Tibial nerve (tissue), 4 donors: ENCODE data around the gene NFE2L1. TPM values are rescaled to one million over a fixed set of nuclear protein-coding genes. Genes with fewer than 3 reads are reported as not detected.

Experiments
- DNase-seq, 2 donors: peaks; one replicate each; pipeline ENCODE4 v3.0.0-alpha.2; 2019; ENCODE audit warnings: low spot score in 2 of 2
- H3K27ac ChIP-seq, 4 donors: fragments of 200-600 bp; sonication (generic) in 3 of 4; one replicate each; pipeline ENCODE4 v1.5.1; 2017 to 2019; ENCODE audit warnings: mild to moderate bottlenecking in 1 of 4
- H3K27me3 ChIP-seq, 2 donors: fragments of 200-600 bp; sonication (generic) in 1 of 2; one replicate each; pipeline versions ENCODE4 v1.5.1 to v1.6.0; 2017 to 2019
- H3K36me3 ChIP-seq, 3 donors: fragments of 200-600 bp; sonication (generic); one replicate each; pipeline ENCODE4 v1.5.1; 2018 to 2019
- H3K4me1 ChIP-seq, 4 donors: fragments of 200-600 bp; sonication (generic) in 3 of 4; one replicate each; pipeline ENCODE4 v1.5.1; 2017 to 2019
- H3K4me3 ChIP-seq, 4 donors: fragments of 200-600 bp; sonication (generic) in 3 of 4; one replicate each; pipeline ENCODE4 v1.5.1; 2017 to 2019; ENCODE audit warnings: mild to moderate bottlenecking in 1 of 4, moderate library complexity in 1 of 4
- H3K9me3 ChIP-seq, 4 donors: fragments of 200-600 bp; sonication (generic) in 3 of 4; one replicate each; pipeline ENCODE4 v1.5.1; 2017 to 2019
- EP300 ChIP-seq, 2 donors: sonication (generic); formaldehyde crosslinking; IDR thresholded peaks; one replicate each; pipeline ENCODE4 v1.6.1; 2017; ENCODE audit warnings: antibody characterized with exemption in 2 of 2, mild to moderate bottlenecking in 1 of 2
- POLR2A ChIP-seq, 2 donors: fragments of 450-650 bp; IDR thresholded peaks; one replicate each; pipeline ENCODE4 v1.6.1; 2017; ENCODE audit warnings: antibody characterized with exemption in 2 of 2, mild to moderate bottlenecking in 2 of 2, moderate library complexity in 2 of 2
- WGBS, 2 donors: methylation state at CpG; one replicate each; pipeline ENCODE4 v1.1.5; 2018; 5-methylcytosine and 5-hydroxymethylcytosine counted together
- small RNA-seq: library from RNA; depleted of rRNA; stranded (forward); fragments of <200 nt; gene quantifications from one replicate; pipeline ENCODE3, GENCODE V24; 2016
- total RNA-seq, 4 donors: library from RNA; depleted of rRNA; stranded (reverse); fragments of >200 nt; gene quantifications; one replicate each; pipeline ENCODE4 v1.1.0, GENCODE V29; 2016
- TF ChIP-seq, protein P1 (sequence below), 5 experiments: fragments of 200-600 bp in 3 of 5; fragments of 450-650 bp in 2 of 5; sonication (generic) in 3 of 5; IDR thresholded peaks; one replicate each; pipeline ENCODE4 v1.5.1; 2016 to 2019; ENCODE audit warnings: antibody characterized with exemption in 5 of 5, mild to moderate bottlenecking in 3 of 5, moderate library complexity in 2 of 5

NFE2L1 gene
- total RNA-seq, 4 donors from 2014 or later = 216 to 327 (median 255) TPM

GRCh38 chr17:48104440-48104839, 56.3 kb downstream of the NFE2L1 start:
- TF ChIP-seq POLR2A (IDR thresholded peaks at IDR 0.05) (no peak), EP300 (IDR thresholded peaks at IDR 0.05) (no peak)
- TF ChIP-seq, protein P1, sequence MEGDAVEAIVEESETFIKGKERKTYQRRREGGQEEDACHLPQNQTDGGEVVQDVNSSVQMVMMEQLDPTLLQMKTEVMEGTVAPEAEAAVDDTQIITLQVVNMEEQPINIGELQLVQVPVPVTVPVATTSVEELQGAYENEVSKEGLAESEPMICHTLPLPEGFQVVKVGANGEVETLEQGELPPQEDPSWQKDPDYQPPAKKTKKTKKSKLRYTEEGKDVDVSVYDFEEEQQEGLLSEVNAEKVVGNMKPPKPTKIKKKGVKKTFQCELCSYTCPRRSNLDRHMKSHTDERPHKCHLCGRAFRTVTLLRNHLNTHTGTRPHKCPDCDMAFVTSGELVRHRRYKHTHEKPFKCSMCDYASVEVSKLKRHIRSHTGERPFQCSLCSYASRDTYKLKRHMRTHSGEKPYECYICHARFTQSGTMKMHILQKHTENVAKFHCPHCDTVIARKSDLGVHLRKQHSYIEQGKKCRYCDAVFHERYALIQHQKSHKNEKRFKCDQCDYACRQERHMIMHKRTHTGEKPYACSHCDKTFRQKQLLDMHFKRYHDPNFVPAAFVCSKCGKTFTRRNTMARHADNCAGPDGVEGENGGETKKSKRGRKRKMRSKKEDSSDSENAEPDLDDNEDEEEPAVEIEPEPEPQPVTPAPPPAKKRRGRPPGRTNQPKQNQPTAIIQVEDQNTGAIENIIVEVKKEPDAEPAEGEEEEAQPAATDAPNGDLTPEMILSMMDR (IDR thresholded peaks at IDR 0.05) = no peak
- Histone ChIP-seq H3K27ac (no peak overlapping the region), H3K4me1 (peaks cover 0 to 36% (median 18%) of the 10 kb centered on the region in 4 donors), H3K27me3 (no peaks in the 10 kb centered on the region), H3K9me3 (no peaks in the 10 kb centered on the region), H3K4me3 (no peak overlapping the region), H3K36me3 (no peaks in the 10 kb centered on the region)
- WGBS, 2 donors = 87 to 88% methylated on average over 7 of the region's 7 CpGs
- DNase-seq = no peak

- TF ChIP-seq EP300 (IDR thresholded peaks at IDR 0.05) (no peak), POLR2A (IDR thresholded peaks at IDR 0.05) (no peak)
- TF ChIP-seq, protein P1 (IDR thresholded peaks at IDR 0.05) = no peak
- Histone ChIP-seq H3K27me3 (no peaks in the 10 kb centered on the region), H3K36me3 (no peaks in the 10 kb centered on the region), H3K9me3 (no peaks in the 10 kb centered on the region), H3K27ac (peak overlapping the region; percentile 85 to 97 (median 94)), H3K4me1 (peaks cover 0 to 40% (median 15%) of the 10 kb centered on the region in 4 donors), H3K4me3 (peak overlapping the region; percentile 57 to 92 (median 77))
- no peak for DNase-seq
- 51 to 57% methylated on average over 13 of the region's 13 CpGs for WGBS, 2 donors
Measured at GRCh38 chr17:48106802-48107136, 58.6 kb downstream of the NFE2L1 start.

GRCh38 chr17:48107137-48108055, 59.2 kb downstream of the NFE2L1 start, which contains the start of gene SNX11:
Gene SNX11 (plus strand): TSS chr17:48107766. CDS start chr17:48112044, 4,278 bp downstream.
- TF ChIP-seq, protein P1 (IDR thresholded peaks at IDR 0.05) = peak in 1 of 5 experiments; percentile 30
- TF ChIP-seq POLR2A (IDR thresholded peaks at IDR 0.05) = peak in 1 of 2 donors; percentile 35
- TF ChIP-seq EP300 (IDR thresholded peaks at IDR 0.05) = peak in 1 of 2 donors; percentile 72
- peak within 1 kb of the TSS; percentile 85 to 97 (median 94) for H3K27ac ChIP-seq
- 0% methylated on average over 26 to 43 of the region's 64 CpGs for WGBS, 2 donors

GRCh38 chr17:48110761-48111160, 62.6 kb downstream of the NFE2L1 start:
- 80 to 87% methylated on average over 9 of the region's 9 CpGs for WGBS, 2 donors
- no peaks in the 10 kb centered on the region for H3K27me3 ChIP-seq
- peaks cover 0 to 38% (median 17%) of the 10 kb centered on the region in 4 donors for H3K4me1 ChIP-seq
- peaks cover 0 to 28% (median 0%) of the 10 kb centered on the region in 3 donors for H3K36me3 ChIP-seq
- H3K9me3 ChIP-seq = no peaks in the 10 kb centered on the region
- no peak overlapping the region for H3K27ac ChIP-seq
- TF ChIP-seq, protein P1 (IDR thresholded peaks at IDR 0.05) = no peak
- TF ChIP-seq POLR2A (IDR thresholded peaks at IDR 0.05) (no peak), EP300 (IDR thresholded peaks at IDR 0.05) (no peak)
- no peak for DNase-seq
- no peak overlapping the region for H3K4me3 ChIP-seq

More at GRCh38 chr17:48107137-48108055, 59.2 kb downstream of the NFE2L1 start, which contains the start of gene SNX11:
- Histone ChIP-seq H3K4me3 (peak within 1 kb of the TSS; percentile 57 to 92 (median 77)), H3K27me3 (no peaks in the 10 kb centered on the region), H3K9me3 (no peaks in the 10 kb centered on the region), H3K36me3 (peaks cover 0 to under 1% (median 0%) of the 10 kb centered on the region in 3 donors), H3K4me1 (peaks cover 0 to 38% (median 15%) of the 10 kb centered on the region in 4 donors)
- peak; percentile 77 to 82 for DNase-seq

Small RNAs within 50 kb of the gene (small RNA-seq; reads per million reads assigned to genes)
- gene AC004477.2 (not detected), gene MIR152 (130 reads per million, percentile 96 among the genes with 10 or more reads in this experiment), gene RNU6-1201P (not detected)

Other genes starting within 250 kb of the NFE2L1 start
- gene OSBPL7, start 226.6 kb upstream of the NFE2L1 start, total RNA-seq = 10 to 100 TPM in 2 of 4 donors, 1 to 10 TPM in 2; 8.6 to 19.5 (median 11.2) TPM
- gene MRPL10, start 216.8 kb upstream of the NFE2L1 start, total RNA-seq = 10 to 100 TPM; 23.4 to 33.4 (median 29.9) TPM
- under 1 TPM in 1 of 4 donors, not detected in 3; 0.60 TPM for gene LRRC46, start 216.7 kb upstream of the NFE2L1 start, total RNA-seq
- gene SCRN2, start 207.1 kb upstream of the NFE2L1 start, total RNA-seq = 10 to 100 TPM; 49.8 to 68.6 (median 56.6) TPM
- 1 to 10 TPM in 1 of 4 donors, under 1 TPM in 3; 0.30 to 1.3 (median 0.71) TPM for gene SP6, start 197.2 kb upstream of the NFE2L1 start, total RNA-seq
- 1 to 10 TPM; 5.9 to 7.2 (median 7.1) TPM for gene SP2, start 152.1 kb upstream of the NFE2L1 start, total RNA-seq
- gene PNPO, start 106.8 kb upstream of the NFE2L1 start, total RNA-seq = 10 to 100 TPM; 36.0 to 56.8 (median 51.2) TPM
- gene PRR15L, start 90.5 kb upstream of the NFE2L1 start, total RNA-seq = not detected
- gene CDK5RAP3, start 77.2 kb upstream of the NFE2L1 start, total RNA-seq = 100 to 1,000 TPM; 163 to 310 (median 200) TPM
- 10 to 100 TPM; 40.5 to 73.9 (median 62.2) TPM for gene COPZ2, start 10.6 kb upstream of the NFE2L1 start, total RNA-seq
- gene CBX1, start 53.1 kb downstream of the NFE2L1 start, total RNA-seq = 10 to 100 TPM; 24.0 to 59.0 (median 28.9) TPM
- gene SNX11, start 59.4 kb downstream of the NFE2L1 start, total RNA-seq = 10 to 100 TPM; 10.0 to 17.2 (median 16.2) TPM